Measurements from ENCODE around the gene DIP2B.
"Not testable (repeated sequence)": the region's sequence is repeated elsewhere in the genome, so short reads cannot be mapped to it uniquely, and the experiment has no call there.

Gene DIP2B

DNA sequence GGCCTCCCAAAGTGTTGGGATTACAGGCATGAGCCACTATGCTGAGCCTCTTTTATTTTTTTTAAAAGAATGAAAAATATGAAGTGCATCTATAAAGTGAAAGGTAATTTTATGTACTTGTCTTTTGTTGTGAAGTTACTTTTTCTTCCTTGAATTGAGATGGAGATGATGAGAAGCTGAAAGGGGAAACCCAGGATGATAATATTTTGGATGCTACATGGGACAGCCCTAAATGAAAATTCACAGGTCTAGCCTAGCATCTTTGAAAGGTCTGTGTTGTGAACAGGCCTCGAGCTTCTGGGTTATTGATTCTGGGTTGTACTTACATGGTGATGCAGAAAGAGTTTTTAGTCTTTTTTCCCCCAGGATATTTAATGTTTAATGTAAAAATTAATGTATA is 14.6 kb downstream of the DIP2B start:
- FAIRE-seq: no peak

DNA sequence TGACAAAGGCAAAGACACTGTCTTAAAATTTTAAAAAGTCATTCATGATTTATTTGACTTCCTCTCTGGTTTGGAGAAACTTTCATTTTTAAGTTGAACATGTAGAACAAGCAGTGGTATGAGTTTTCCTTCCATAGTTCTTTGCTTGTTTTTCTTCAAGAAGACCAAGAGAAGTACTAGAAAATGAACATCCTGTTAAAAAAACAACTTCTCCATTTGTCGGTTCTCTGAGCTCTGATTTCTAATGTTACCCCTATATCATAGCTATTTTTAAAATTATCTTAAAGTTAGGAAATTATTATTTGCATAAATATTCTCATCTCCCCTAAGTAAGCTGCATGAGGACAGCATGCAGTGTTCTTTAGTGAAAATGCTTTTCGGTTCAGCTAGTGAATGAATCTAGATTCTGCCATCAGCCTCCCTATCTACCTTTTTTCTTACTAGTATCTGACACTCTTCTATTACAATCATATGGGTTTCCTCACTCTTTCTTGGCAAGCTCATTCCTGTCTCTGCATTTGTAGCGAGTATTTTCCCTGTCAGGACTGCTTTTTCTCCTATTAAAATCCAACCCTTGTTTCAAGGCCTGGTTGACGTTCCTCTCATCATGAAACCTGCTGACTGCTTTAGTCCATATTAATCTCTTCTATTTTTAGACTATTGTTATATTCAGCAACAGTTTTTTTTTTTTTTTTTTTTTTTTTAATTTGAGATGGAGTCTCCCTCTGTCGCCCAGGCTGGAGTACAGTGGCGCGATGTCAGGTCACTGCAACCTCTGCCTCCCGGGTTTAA is 15.8 kb downstream of the DIP2B start:
- no peak for FAIRE-seq

DNA sequence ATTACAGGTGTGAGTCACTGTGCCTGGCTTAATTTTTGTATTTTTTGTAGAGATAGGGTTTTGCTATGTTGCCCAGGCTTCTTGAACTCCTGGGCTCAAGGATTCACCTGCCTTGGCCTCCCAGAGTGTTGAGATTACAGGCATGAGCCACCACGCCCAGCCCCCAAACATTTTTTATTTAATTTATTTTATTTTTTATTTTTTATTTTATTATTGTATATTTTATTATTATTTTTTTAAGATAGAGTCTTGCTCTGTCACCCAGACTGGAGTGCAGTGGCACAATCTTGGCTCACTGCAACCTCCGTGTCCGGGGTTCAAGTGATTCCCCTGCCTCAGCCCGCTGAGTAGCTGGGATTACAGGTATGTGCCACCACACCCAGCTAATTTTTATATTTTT is 17.0 kb downstream of the DIP2B start:
- not testable (repeated sequence) for FAIRE-seq

DNA sequence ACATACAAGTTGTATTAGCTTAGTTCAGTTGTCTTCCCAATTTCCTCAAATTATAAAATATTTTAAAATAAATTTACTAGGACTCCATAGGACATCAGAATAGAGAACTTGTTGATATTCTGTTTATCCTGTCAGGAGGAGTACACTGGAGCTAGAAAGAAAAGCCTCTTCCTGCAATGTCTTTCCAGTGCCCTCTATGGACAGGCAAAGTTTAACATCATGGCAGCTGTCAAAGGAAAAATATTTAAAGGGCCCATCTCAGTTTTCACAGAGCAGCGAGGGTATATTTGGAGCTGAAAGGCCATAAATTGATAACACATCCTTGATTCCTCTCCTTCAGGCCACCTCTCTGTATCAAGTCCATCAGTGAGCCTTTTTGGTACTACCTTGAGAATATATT is 19.0 kb downstream of the DIP2B start:
- no peak for FAIRE-seq

DNA sequence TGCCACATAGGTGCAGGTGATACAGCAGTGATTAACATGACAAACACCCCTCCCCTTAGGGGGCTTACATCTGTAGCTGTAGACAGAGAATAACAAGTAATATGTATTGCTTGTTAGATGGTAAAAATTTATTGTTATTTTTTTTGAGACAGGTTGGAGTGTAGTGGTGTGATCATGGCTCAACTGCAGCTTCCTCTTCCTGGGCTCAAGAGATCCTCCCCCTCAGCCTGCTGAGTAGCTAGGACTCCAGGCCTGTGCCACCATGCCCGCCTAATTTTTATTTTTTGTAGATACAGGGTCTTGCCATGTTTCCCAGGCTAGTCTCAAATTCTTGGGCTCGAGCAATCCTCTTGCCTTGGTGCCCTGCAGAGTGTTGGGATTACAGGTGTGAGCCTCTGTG is 19.8 kb downstream of the DIP2B start:
- FAIRE-seq: no peak

DNA sequence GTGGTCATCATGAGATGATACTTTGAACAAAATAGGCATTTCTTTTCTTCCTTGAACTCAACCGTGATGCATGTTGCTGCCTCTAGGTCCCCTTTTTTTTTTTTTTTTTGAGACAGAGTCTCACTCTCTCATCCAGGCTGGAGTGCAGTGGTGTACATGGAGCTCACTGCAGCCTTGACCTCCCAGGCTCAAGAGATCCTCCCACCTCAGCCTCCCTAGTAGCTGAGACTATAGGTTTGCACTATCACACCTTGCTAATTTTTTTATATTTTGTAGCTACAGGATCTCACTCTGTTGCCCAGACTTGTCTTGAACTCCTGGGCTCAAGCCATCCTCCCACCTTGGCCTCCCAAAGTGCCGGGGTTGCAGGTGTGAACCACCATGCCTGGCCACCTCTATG is 20.6 kb downstream of the DIP2B start:
- no peak for FAIRE-seq

DNA sequence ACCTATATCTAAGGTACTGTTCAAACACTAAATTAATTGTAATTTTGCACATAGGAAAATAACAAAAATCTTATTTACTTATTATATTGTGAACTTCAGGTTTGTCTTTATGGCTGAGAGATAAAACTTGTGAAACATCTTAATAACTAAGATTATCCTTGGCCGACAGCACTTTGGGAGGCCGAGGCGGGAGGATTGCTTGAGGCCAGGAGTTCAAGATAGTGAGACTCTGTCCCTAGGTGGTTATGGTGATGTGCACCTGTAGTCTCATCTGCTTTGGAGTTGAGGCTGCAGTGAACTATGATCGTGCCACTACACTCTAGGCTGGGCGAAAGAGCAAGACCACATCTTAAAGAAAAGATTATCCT is 22.6 kb downstream of the DIP2B start:
- no peak for FAIRE-seq

DNA sequence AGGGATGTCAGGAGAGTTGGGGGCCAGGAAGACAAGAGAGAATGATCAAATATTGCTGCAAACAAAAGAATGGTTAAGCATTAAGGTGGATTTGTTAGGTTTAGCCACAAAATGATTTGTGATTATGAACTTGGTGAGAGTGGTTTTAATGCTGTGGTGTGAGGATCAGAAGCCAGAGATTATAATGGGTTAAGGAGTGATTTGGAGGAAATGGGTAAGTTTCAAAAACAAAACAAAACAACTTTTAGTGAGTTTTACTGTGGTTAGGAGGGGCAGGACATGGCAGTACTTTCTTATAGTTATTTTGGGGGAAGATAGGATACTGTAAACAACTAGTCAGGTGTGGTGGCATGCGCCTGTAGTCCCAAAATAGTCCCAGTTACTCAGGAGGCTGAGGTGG is 24.0 kb downstream of the DIP2B start:
- no peak for FAIRE-seq

DNA sequence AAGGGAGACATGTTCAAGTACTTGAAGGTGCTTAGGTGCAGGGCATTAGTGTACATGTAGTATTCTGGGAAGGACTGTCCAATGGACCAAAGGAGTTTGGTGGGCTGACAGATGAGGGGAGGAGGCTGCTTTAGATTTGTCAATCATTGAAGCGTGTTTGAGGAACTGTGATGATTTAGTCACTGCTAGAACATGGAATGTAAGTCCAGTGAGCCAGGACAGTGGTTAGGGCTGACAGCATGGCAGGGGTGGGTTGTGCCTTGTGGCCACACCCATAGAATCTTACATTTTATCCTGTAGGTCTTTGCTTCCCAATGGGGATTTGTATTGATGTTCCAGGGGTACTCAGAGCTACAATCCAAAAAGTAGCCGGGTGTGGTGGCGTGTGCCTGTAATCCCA is 24.6 kb downstream of the DIP2B start:
- FAIRE-seq: no peak

DNA sequence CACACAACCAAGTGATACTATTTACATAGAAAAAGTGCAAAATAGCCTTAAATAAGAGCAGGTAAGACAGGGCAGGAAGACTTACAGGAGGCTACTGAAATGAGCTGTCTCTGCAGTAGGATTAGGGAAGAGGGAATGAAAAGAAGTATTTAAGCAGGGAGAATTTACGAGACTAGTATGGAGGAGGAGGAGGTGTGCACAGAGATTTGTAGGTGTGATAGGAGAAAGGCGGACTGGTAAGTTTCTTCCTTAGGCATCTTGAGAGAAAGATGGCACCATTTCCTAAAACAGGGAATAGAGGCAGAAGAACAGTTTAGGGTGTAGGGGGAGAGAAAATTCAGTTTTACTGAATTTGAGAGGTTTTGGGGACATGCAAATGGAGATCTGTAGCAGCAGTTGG is 25.7 kb downstream of the DIP2B start:
- FAIRE-seq: no peak

DNA sequence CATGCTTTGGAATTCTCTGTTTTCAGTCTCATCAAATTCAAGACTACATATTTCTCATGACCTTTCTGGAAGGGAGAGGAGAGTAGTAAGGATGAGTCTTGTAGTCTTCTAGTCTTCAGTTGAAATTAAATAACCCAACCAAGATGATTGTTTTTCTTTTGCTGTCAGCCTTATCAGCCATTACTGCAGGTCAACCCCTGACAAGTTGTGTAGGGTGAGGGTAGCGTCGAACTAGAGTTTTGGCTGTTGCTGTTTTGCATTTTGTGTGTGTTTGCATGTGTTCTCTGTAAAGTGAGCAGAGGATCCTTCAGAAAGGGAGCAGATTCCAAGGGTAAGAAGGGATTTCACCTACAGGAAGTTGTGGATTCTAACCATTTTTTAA is 28.4 kb downstream of the DIP2B start:
- FAIRE-seq: no peak

DNA sequence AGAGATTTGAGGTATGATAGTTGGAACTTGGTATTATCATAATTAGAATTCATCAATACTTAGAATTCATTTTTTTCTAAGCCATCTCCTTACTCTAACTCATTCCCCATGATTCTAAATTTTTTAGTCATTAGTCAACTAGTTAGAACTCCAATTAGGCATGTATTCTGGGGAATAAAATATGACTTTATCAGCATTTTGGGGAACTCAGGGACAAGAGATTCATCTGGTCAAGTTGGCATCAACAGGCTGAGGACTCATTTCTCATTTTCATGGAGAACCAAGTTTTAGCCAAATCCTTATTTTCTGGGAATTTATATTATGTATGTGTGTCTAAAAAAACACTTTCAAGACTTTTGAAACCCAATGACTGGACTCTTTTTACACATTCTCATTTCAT is 29.2 kb downstream of the DIP2B start:
- no peak for FAIRE-seq

DNA sequence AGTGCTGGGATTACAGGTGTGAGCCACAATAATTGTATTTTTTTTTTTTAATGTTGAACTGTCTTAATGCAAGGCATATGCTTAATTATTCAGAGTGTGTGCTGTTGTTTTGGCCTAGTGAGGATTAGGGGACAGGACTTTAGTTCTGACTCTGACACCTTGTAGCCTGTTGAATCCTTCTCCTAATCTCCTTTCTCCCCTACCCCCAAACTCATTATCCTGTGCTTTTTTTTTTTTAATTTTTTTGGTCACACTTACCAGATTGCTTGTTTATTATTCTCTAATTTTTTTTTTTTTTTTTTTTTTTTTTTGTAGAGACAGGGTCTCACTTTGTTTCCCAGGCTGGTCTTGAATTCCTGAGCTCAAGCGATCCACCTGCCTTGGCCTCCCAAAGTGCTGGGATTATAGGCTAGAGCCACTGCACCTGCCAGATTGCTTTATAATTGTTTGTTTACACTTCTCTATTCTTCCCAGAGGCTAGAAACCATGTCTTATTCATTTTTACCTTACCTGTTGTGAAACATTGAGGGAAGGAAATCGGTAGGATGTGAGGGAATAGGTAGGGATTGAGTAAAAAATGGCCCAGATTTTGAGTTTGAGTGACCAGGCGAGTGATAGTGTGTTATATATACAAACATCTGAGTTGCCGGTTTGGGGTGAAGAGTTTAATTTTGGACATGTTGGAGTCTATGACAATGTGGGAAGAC is 32.2 kb downstream of the DIP2B start:
- no peak for FAIRE-seq

DNA sequence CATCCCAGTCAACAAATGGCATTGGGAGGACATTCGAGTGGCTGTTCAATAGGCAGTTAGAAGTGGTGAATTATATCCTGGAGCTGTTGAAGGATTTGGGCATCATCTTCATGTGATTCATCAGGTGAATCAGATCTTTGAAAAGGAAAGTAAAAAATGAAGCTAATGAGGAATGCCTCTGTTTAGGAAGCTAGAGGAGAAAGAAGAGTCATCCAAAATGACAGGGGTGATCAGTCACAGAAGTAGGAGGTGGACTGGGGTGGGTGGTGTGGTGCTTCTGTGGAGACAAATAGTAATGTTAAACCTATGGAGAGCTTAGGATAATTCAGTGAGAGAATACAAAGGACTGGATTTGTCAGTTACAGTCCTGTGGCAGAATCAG is 32.7 kb downstream of the DIP2B start:
- no peak for FAIRE-seq

DNA sequence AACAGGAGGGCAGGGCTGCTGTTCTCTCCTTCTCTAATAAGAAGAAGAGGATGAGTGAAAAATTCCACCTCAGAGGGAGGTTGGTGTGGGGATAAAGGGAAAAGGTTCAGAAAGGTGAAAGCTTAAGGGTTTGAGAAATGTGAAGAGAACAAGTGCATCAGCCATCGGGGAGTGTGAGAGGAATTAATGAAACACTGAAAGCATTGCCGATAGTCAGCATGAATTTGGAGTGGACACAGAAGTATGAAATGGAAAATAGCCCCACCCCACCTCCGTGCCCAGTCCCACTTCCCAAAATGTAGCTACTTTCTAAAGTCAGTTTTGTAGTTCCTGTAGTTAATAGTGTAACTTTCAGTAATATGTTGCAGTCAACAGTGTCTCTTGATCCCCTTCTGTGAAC is 33.4 kb downstream of the DIP2B start:
- no peak for FAIRE-seq

DNA sequence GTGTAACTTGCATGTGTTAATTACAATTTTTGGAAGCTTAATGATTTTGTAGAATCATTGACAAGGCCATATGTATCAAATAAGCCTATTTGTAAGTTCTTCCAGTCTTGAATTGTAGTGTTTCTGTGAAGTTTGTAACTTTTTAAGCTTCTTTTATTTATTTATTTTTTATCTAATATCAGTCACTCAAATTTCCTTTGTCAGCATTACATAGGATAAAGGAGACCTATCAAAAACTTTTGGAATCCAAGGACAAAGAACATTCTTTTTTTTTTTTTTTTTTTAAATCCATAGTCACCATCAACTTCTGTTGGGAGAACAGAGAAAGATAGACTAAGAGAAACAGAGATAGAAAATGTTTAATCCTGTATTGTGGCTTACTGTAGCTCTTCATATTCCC is 36.4 kb downstream of the DIP2B start:
- no peak for FAIRE-seq

DNA sequence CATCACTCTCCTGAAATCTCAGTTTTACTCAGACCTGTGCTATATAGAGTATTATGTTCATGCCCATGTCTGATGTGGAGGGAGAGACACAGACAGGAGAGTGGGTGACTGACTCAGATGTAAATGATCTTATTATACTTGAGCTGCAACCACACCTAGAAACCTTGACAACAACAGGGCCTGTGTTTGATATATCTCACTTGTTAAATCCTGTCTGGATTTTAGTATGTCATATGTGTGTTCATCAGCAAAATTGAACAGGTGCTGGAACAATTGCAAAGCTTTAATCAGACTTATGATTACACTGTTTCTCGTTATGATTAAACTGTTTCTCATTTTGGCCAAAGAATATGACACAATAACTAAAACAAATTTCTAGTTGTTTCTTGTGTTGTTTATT is 37.7 kb downstream of the DIP2B start:
- no peak for FAIRE-seq

DNA sequence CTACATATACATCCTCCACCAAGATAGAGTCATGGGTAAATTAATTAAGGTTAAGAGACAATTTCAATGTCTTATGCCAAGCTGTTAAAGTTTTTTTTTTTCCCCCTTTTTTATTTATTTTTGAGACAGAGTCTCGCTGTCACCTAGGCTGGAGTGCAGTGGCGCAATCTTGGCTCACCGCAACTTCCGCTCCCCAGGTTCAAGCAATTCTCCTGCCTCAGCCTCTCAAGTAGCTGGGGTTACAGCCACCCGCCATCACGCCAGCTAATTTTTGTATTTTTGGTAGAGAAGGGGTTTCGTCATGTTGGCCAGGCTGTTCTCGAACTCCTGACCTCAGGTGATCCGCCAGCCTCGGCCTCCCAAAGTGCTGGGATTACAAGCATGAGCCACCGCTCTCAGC is 38.4 kb downstream of the DIP2B start:
- not testable (repeated sequence) for FAIRE-seq

DNA sequence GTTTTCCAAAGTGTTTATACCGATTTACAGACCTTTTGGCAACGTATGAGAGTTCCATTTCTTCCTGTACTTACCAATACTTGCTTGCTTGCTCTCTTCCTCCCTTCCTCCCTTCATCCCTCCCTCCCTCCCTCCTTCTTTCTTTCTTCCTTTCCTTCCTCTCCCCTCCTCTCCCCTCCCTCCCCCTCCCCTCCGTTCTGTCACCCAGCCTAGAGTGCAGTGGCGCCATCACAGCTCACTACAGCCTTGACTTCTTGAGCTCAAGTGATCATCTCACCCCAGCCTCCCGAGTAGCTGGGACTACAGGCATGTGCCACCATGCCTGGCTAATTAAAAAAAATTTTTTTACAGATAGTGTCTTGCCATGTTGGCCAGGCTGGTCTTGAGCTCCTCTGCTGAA is 40.4 kb downstream of the DIP2B start:
- no peak for FAIRE-seq

DNA sequence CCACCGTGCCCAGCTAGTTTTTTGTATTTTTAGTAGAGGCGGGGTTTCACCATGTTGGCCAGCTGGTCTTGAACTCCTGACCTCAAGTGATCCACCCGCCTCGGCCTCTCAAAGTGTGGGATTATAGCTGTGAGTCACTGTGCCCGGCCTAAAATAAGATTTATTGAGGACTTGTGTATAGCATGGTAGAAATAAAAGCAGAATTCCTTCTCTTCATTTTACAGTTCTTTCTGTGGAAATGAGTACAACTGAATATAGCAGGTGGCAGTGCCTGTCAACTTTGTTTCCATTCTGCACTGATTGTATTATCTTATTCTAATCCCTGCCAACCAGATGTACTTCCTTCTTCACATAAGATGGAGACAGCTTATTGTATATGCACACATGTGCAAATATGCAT is 41.0 kb downstream of the DIP2B start:
- FAIRE-seq: no peak

DNA sequence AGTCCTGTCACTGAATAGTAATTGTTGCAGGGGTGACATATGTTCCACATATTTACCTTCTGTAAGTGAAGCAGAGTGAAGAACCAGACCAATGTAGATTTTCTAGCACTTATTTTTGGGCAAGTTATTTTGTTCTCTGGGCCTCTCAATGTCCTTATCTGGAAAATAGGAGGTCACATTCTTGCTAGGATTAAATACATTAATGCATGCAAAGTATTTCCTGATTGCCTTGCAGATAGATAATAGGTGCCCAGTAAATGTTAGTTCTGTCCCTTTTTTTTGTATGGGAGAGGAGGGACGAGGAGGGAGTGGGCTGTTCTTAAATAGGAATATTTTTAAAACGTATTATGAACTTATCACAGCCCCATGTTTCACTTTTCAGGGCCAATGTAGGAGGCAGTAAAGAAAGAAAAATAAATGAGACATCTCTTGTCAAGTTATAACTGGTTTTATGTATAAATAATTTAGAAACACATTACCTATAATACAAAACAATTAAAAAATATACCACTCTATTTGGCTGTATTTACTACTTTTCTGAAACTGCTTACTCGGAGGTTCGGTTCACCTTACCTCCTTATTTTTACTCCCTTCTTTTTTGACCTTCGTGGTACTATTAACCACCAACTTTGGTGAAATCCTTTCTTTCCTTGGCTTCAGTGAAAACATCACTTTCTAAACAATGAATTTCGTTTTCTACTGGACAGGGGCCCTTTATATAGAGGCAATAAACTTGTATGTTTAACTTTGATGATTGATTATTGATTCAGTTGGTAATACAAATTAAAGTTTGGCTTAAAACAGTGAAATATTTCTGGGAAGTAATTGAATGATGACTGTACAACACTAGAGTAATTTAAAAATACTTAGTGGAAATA is 41.9 kb downstream of the DIP2B start:
- no peak for FAIRE-seq

DNA sequence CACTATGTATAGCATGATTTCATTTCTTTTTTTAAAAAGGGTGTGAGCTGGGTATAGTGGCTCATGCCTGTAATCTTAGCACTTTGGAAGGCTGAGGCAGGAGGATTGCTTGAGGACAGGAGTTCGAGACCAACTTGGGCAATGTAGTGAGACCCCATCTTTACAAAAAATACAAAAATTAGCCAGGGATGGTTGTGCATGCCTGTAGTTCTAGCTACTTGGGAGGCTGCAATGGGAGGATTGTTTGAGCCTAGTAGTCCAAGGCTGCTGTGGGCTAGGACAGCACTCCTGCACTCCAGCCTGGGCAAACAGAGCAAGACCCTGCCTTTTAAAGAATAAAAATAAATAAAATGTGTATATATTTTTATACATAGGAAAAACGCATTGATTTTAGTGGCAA is 43.0 kb downstream of the DIP2B start:
- no peak for FAIRE-seq

DNA sequence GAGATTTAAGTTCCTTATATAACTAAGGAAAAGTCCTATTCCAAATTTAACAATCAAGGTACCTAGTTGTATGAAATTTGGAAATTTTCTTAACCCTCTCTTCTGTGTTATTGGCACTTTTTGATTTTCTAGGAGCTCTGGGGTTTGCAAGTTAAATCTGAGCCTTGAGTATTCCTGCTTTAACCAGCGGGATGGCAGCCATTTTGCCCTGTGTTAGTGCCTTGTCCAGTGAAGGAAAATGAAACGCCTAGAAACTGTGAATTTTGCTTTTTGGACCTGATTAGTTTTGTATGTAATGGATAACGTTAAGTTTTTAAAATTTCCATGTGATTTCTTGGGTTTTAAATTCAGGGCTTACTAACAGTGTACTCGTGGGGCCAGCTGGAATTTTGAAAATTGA is 45.1 kb downstream of the DIP2B start:
- no peak for FAIRE-seq
